GM23248 (cell line): ENCODE results near the gene C1R.

Experiments
- EZH2 ChIP-seq: fragments of 200-600 bp; sonication (generic); IDR thresholded peaks from 2 replicates; pipeline ENCODE4 v1.6.1; 2018; ENCODE audit warnings: antibody characterized with exemption, mild to moderate bottlenecking; ENCODE audit not compliant: insufficient read depth, poor library complexity, severe bottlenecking
- EZH2phosphoT487 ChIP-seq: fragments of 200-600 bp; sonication (generic); IDR thresholded peaks from 2 replicates; pipeline ENCODE4 v1.6.1; 2018; ENCODE audit warnings: antibody characterized with exemption, moderate library complexity, mild to moderate bottlenecking, low read depth; ENCODE audit not compliant: insufficient read depth

DNA sequence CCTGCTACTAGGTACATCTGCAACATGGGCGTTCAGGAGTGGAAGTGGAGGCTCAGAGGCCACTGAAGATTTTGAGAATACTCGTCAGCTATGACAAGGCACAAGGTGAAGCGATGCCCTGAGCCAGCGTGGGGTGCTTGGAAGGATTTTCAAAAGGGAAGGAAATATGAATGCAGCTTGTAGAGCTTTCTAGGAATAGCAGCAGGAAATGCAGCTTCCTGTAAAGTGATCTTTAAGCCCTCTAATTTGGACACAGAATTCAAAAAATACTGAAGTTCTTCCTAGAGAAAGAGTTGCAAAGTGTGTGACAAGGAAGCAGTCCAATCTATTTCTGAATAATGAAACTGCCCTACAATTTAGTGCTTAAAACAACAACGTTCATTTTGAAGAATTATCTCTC, 44.9 kb downstream of the C1R start:
- no peak for TF ChIP-seq EZH2
- no peak for TF ChIP-seq EZH2phosphoT487
